GM23248 (cell line): Measurements from ENCODE around the gene PTPRZ1. TPM values are rescaled to one million over a fixed set of nuclear protein-coding genes. Genes with fewer than 3 reads are reported as not detected.

ENCODE experiments used
- DNase-seq: peaks from one replicate; pipeline ENCODE4 v3.0.0-alpha.2; 2015
- H2AFZ ChIP-seq: fragments of 200-600 bp; sonication (generic); 2 replicates; pipeline ENCODE4 v1.6.1; 2016; ENCODE audit warnings: antibody characterized with exemption
- H3F3A ChIP-seq: fragments of 200-600 bp; sonication (generic); 2 replicates; pipeline ENCODE4 v1.6.1; 2016; ENCODE audit warnings: mild to moderate bottlenecking, antibody characterized with exemption, mixed run types; ENCODE audit not compliant: insufficient read depth
- H3K27ac ChIP-seq: fragments of 200-600 bp; sonication (generic); 2 replicates; pipeline ENCODE4 v1.5.1; 2016; ENCODE audit warnings: mild to moderate bottlenecking
- H3K27me3 ChIP-seq: fragments of 200-600 bp; sonication (generic); replicated peaks from 2 replicates; pipeline ENCODE4 v1.6.1; 2016; ENCODE audit warnings: mild to moderate bottlenecking; ENCODE audit not compliant: insufficient read depth
- H3K36me3 ChIP-seq: fragments of 200-600 bp; sonication (generic); 2 replicates; pipeline ENCODE4 v1.6.1; 2016; ENCODE audit warnings: low read depth, mild to moderate bottlenecking
- H3K4me1 ChIP-seq: fragments of 200-600 bp; sonication (generic); 2 replicates; pipeline ENCODE4 v1.6.1; 2016; ENCODE audit warnings: mild to moderate bottlenecking; ENCODE audit not compliant: insufficient read depth
- H3K4me2 ChIP-seq: fragments of 200-600 bp; sonication (generic); one replicate; pipeline ENCODE4 v1.6.1; 2016; ENCODE audit warnings: mild to moderate bottlenecking; ENCODE audit not compliant: unreplicated experiment
- H3K4me3 ChIP-seq: fragments of 200-600 bp; sonication (generic); 2 replicates; pipeline ENCODE4 v1.5.1; 2016; ENCODE audit warnings: mild to moderate bottlenecking
- H3K79me2 ChIP-seq: fragments of 200-600 bp; sonication (generic); 2 replicates; pipeline ENCODE4 v1.6.1; 2016; ENCODE audit warnings: mild to moderate bottlenecking; ENCODE audit not compliant: insufficient read depth
- H3K9ac ChIP-seq: fragments of 200-600 bp; sonication (generic); 2 replicates; pipeline ENCODE4 v1.6.1; 2016; ENCODE audit warnings: mild to moderate bottlenecking
- H3K9me2 ChIP-seq: fragments of 200-600 bp; sonication (generic); 2 replicates; pipeline ENCODE4 v1.6.1; 2016; ENCODE audit warnings: mixed run types, mild to moderate bottlenecking, moderate library complexity; ENCODE audit not compliant: insufficient read depth
- H3K9me3 ChIP-seq: fragments of 200-600 bp; sonication (generic); one replicate; pipeline ENCODE4 v1.6.1; 2017; ENCODE audit warnings: low read depth
- H4K20me1 ChIP-seq: fragments of 200-600 bp; sonication (generic); 2 replicates; pipeline ENCODE4 v1.6.0; 2016; ENCODE audit not compliant: insufficient read depth
- EZH2 ChIP-seq: fragments of 200-600 bp; sonication (generic); IDR thresholded peaks from 2 replicates; pipeline ENCODE4 v1.6.1; 2018; ENCODE audit warnings: antibody characterized with exemption, mild to moderate bottlenecking; ENCODE audit not compliant: insufficient read depth, poor library complexity, severe bottlenecking
- EZH2phosphoT487 ChIP-seq: fragments of 200-600 bp; sonication (generic); IDR thresholded peaks from 2 replicates; pipeline ENCODE4 v1.6.1; 2018; ENCODE audit warnings: antibody characterized with exemption, moderate library complexity, mild to moderate bottlenecking, low read depth; ENCODE audit not compliant: insufficient read depth
- WGBS, 2 experiments: methylation state at CpG; one replicate each; pipeline ENCODE4 v1.1.6; 2015 to 2017; ENCODE audit warnings: low lambda C conversion rate in 2 of 2, low coverage in 1 of 2; ENCODE audit errors: missing lambda C conversion rate in 2 of 2; 5-methylcytosine and 5-hydroxymethylcytosine counted together
- in situ Hi-C: fragments of 300-500 bp; cut with MboI; formaldehyde crosslinking; loops from 2 replicates; pipeline ENCODE4 v1.15.0; 2020
- polyA plus RNA-seq: library from polyadenylated mRNA; unstranded; fragments of >200 nt; fragmentation: Nextera tagmentation; extraction: Ambion mirVana; gene quantifications from 2 replicates; pipeline ENCODE4 v1.2.1, GENCODE V29; 2016
- total RNA-seq: library from RNA; depleted of rRNA; stranded (reverse); fragments of >200 nt; shearing (Covaris generic); gene quantifications from 2 replicates; pipeline ENCODE4 v1.2.3, GENCODE V29; 2014

PTPRZ1 gene
- total and polyA plus RNA-seq, 2 experiments from 2014 or later = not detected

DNA sequence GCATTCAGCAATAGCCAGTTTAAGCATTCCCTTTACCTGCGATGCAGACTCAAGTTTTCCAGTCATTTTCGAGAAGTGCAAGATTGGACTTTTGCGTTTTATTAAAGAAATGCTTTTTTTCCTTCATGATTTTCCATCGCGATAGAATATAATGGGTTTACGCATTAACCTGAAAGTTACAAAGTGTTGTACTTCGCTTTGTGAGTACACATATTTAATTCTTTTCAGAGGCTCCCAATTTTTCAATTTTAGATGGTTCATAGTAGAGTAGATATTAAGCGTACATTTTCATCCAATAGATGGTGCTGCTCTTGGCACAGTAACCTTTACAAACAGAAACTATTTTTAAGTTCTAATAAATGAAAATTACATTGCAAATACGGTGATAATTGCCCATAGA, 1.3 kb downstream of the PTPRZ1 start:
- in situ Hi-C loops = no loop called here
- no peak for DNase-seq
- WGBS, 2 experiments = 19 to 23% methylated on average over 9 of the region's 9 CpGs
- Histone ChIP-seq H3K4me2 (no peak overlapping the region), H3K4me1 (peaks cover 6% of the 10 kb centered on the region; the same call in 1 of the 2 replicates), H3K9me2 (no peaks in the 10 kb centered on the region), H3K4me3 (no peak overlapping the region), H3K27me3 (peaks cover 55% of the 10 kb centered on the region), H3K36me3 (no peaks in the 10 kb centered on the region), H2AFZ (no peak overlapping the region), H3K9ac (no peak overlapping the region), H3F3A (no peaks in the 10 kb centered on the region), H3K27ac (no peak overlapping the region), H3K9me3 (no peaks in the 10 kb centered on the region), H3K79me2 (no peaks in the 10 kb centered on the region), H4K20me1 (no peaks in the 10 kb centered on the region)
- TF ChIP-seq EZH2 (no peak), EZH2phosphoT487 (no peak)

DNA sequence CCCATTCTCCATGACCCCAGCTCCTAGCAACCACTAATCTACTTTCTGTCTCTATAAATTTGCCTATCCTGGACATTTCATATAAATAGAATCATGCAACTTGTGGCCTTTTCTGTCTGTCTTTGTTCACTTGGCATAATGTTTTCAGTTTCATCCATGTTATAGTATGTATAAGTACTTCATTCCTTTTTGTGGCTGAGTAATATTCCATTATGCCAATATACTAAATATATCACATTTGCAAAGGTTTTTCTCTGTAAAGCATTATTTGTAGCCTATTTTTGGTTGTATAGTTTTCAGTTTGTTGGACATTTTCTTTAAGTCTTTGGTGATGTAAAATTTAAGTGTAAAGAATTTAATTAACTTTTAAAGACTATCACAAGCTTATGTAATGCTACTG, 2.2 kb downstream of the PTPRZ1 start:
- no peaks in the 10 kb centered on the region for H3K9me3 ChIP-seq
- H3K4me2 ChIP-seq = no peak overlapping the region
- H3K27ac ChIP-seq = no peak overlapping the region
- H3K9me2 ChIP-seq = no peaks in the 10 kb centered on the region
- no peaks in the 10 kb centered on the region for H3K36me3 ChIP-seq
- no peak overlapping the region for H3K4me3 ChIP-seq
- in situ Hi-C loops = no loop called here
- no peaks in the 10 kb centered on the region for H4K20me1 ChIP-seq
- H3K27me3 ChIP-seq = peaks cover 49% of the 10 kb centered on the region
- DNase-seq = no peak
- peaks cover 6% of the 10 kb centered on the region; the same call in 1 of the 2 replicates for H3K4me1 ChIP-seq
- TF ChIP-seq EZH2phosphoT487 (no peak), EZH2 (no peak)
- no peaks in the 10 kb centered on the region for H3F3A ChIP-seq
- H3K79me2 ChIP-seq = no peaks in the 10 kb centered on the region
- H3K9ac ChIP-seq = no peak overlapping the region
- H2AFZ ChIP-seq = no peak overlapping the region

DNA sequence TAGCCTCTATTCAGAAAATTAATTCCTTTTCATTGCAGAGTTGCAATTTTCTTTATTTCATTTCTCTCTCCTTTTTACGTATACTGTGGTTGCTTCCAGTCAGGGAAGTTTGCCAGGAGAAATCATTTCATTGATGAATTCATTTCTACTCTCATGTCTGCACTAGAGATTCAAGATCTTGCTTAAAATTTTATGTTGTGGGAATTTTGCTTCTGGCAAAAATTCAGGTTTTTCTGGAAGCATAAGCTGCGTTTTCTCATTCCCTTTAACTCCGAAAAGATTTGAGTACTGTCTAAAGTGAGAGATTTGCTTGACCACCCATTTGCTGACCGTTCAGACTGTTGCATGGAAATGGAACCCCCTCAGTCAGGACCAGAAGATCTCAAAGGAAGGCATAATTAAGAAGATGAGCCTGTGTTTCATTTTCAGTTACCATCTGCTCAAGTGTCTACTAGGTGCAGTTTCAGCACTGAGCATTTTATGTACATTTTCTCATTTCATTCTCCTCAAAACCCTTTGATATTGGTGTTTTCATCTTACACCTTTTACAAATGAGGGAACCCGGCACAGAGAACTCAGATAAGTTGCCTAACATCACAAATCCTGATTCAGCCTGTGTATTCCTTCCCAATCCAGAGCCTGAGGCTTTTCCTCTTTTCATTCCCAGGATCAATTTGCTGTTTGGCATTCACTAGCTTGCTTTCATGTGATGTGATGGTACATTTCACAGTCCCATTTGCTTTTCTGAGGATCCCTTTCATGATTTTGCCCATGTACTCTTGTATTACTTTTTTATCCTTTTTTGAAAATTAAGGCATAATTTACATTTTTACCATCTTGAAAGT, 3.9 kb downstream of the PTPRZ1 start:
- Histone ChIP-seq H3K27ac (no peak overlapping the region), H2AFZ (no peak overlapping the region), H3K79me2 (no peaks in the 10 kb centered on the region), H3K36me3 (no peaks in the 10 kb centered on the region), H3K9me3 (no peaks in the 10 kb centered on the region), H3K9ac (no peak overlapping the region), H3K4me3 (no peak overlapping the region), H3K27me3 (peaks cover 37% of the 10 kb centered on the region), H3K4me2 (no peak overlapping the region), H3K9me2 (no peaks in the 10 kb centered on the region), H3K4me1 (peaks cover 6% of the 10 kb centered on the region; the same call in 1 of the 2 replicates), H3F3A (no peaks in the 10 kb centered on the region), H4K20me1 (no peaks in the 10 kb centered on the region)
- in situ Hi-C loops = no loop called here
- TF ChIP-seq EZH2phosphoT487 (no peak), EZH2 (no peak)
- 47 to 52% methylated on average over 5 of the region's 5 CpGs for WGBS, 2 experiments
- no peak for DNase-seq

DNA sequence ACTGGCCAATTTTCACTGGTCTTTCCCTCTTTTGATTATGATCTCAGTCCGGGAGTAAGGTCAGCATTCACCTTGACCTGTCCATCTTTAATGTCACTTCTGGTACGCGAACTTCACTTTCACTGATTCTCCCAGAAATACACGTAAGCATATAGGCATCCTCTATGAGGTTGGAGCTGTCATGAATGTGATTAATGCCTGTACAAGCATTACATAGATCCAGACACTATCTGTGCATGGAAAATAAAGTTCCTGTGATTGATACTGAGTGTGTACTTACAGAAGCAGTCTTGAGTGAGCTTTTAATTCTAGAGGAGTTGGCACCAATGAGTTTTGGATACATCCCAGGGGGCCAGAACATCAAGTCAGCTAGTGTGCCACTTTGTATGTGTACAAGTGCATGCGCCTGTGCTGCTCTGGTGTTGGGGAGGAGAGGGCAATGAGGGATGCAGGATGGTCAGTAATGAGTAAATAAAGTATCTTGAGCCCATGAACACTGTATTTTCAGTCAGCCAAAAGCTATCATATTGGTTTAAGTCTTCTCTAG, 6.0 kb downstream of the PTPRZ1 start:
- Histone ChIP-seq H3K27ac (no peak overlapping the region), H3F3A (no peaks in the 10 kb centered on the region), H3K9ac (no peak overlapping the region), H3K36me3 (no peaks in the 10 kb centered on the region), H3K27me3 (peaks cover 19% of the 10 kb centered on the region), H3K9me2 (no peaks in the 10 kb centered on the region), H3K4me3 (no peak overlapping the region), H3K4me2 (no peak overlapping the region), H3K79me2 (no peaks in the 10 kb centered on the region), H2AFZ (no peak overlapping the region), H4K20me1 (no peaks in the 10 kb centered on the region), H3K4me1 (no peaks in the 10 kb centered on the region), H3K9me3 (no peaks in the 10 kb centered on the region)
- no peak for TF ChIP-seq EZH2
- TF ChIP-seq EZH2phosphoT487 = no peak
- in situ Hi-C loops = no loop called here
- WGBS, 2 experiments = 61 to 66% methylated on average over 5 of the region's 5 CpGs
- no peak for DNase-seq
